ENCODE measurements around the gene FGD6.

DNA sequence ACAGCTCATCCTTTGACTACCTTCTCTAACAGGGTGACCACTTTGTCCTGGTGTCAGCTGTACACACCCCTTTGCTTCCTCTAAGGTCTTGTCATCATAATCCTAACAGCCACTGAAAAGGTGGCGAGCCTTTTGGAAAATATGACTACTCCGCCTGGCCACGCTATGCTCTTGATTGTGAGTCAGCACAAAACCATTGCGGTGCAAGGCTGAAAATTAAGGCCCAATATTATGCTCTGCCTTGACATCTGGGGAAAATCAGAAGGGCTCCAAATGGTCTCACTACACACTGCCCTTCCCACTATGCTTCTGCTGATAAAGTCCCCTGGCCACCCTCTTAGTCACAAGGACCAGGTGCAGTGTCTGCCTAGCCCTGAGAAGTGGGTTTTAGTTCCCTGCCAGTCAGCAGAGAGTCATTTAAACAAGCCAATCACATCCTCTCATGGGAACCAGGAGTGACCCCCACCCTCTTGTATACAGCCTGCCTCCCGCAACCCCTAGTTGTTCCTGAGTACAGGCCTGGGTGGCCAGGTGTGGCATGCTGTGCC, 34.3 kb downstream of the FGD6 start:
- TF ChIP-seq POLR2A (IDR thresholded peaks at IDR 0.05) (no peak), POLR2AphosphoS5 (IDR thresholded peaks at IDR 0.05) (no peak), EP300 (IDR thresholded peaks at IDR 0.05) (no peak)
- TF ChIP-seq, protein P1, sequence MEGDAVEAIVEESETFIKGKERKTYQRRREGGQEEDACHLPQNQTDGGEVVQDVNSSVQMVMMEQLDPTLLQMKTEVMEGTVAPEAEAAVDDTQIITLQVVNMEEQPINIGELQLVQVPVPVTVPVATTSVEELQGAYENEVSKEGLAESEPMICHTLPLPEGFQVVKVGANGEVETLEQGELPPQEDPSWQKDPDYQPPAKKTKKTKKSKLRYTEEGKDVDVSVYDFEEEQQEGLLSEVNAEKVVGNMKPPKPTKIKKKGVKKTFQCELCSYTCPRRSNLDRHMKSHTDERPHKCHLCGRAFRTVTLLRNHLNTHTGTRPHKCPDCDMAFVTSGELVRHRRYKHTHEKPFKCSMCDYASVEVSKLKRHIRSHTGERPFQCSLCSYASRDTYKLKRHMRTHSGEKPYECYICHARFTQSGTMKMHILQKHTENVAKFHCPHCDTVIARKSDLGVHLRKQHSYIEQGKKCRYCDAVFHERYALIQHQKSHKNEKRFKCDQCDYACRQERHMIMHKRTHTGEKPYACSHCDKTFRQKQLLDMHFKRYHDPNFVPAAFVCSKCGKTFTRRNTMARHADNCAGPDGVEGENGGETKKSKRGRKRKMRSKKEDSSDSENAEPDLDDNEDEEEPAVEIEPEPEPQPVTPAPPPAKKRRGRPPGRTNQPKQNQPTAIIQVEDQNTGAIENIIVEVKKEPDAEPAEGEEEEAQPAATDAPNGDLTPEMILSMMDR (IDR thresholded peaks at IDR 0.05), result no peak
